SJSA1 (cell line): ENCODE results near the gene PCDHB10. TPM values are rescaled to one million over a fixed set of nuclear protein-coding genes. Genes with fewer than 3 reads are reported as not detected.

ENCODE experiments used
- DNase-seq, 2 experiments: peaks; one replicate each; pipeline ENCODE4 v3.0.0-alpha.2; 2015 to 2020; ENCODE audit warnings: low spot score in 2 of 2, low read depth in 1 of 2
- H3K27ac ChIP-seq: fragments of 250-450 bp; sonication (Bioruptor Pico); 2 replicates; pipeline ENCODE4 v1.5.1; 2020; ENCODE audit warnings: mild to moderate bottlenecking, moderate library complexity
- H3K27me3 ChIP-seq: fragments of 250-450 bp; sonication (Bioruptor Pico); replicated peaks from 2 replicates; pipeline ENCODE4 v1.5.1; 2020; ENCODE audit warnings: mild to moderate bottlenecking, moderate library complexity
- H3K36me3 ChIP-seq: fragments of 250-450 bp; sonication (Bioruptor Pico); 2 replicates; pipeline ENCODE4 v1.5.1; 2020; ENCODE audit warnings: mild to moderate bottlenecking
- H3K4me1 ChIP-seq: fragments of 250-450 bp; sonication (Bioruptor Pico); replicated peaks from 2 replicates; pipeline ENCODE4 v1.6.1; 2021; ENCODE audit warnings: mild to moderate bottlenecking
- H3K4me3 ChIP-seq: fragments of 250-450 bp; sonication (Bioruptor Pico); 2 replicates; pipeline ENCODE4 v1.5.1; 2020; ENCODE audit warnings: mild to moderate bottlenecking
- H3K9me3 ChIP-seq: fragments of 250-450 bp; sonication (Bioruptor Pico); replicated peaks from 2 replicates; pipeline ENCODE4 v1.5.1; 2020; ENCODE audit warnings: mild to moderate bottlenecking
- total RNA-seq: library from RNA; depleted of rRNA; stranded (reverse); fragments of >200 nt; shearing (Covaris generic); gene quantifications from 2 replicates; pipeline ENCODE4 v1.2.3, GENCODE V29; 2014; rRNA removed

PCDHB10 gene
- total RNA-seq, 1 experiment from 2014 or later: 3.3 TPM

GRCh38 chr5:141236516-141237313 lies 44.6 kb downstream of the PCDHB10 start:
- no peak overlapping the region for H3K27ac ChIP-seq
- no peak overlapping the region for H3K4me3 ChIP-seq
- H3K4me1 ChIP-seq: no peaks in the 10 kb centered on the region
- H3K36me3 ChIP-seq: no peaks in the 10 kb centered on the region
- H3K9me3 ChIP-seq: peaks cover 29% of the 10 kb centered on the region
- no peak for DNase-seq
- no peaks in the 10 kb centered on the region for H3K27me3 ChIP-seq

- no peak overlapping the region for H3K4me3 ChIP-seq
- H3K36me3 ChIP-seq: no peaks in the 10 kb centered on the region
- H3K27me3 ChIP-seq: no peaks in the 10 kb centered on the region
- no peak for DNase-seq
- H3K27ac ChIP-seq: no peak overlapping the region
- H3K9me3 ChIP-seq: peaks cover 22% of the 10 kb centered on the region
- H3K4me1 ChIP-seq: no peaks in the 10 kb centered on the region
These were observed 49.3 kb downstream of the PCDHB10 start for GRCh38 chr5:141241496-141241895.

Other genes with a start within 250 kb of the PCDHB10 start
- gene PCDHAC2, start 225.9 kb upstream of the PCDHB10 start, total RNA-seq: 0.03 TPM in 1 of 2 replicates, not detected in the other
- gene PCDHB1, start 141.0 kb upstream of the PCDHB10 start, total RNA-seq: not detected in 2 replicates
- gene PCDHB2, start 97.7 kb upstream of the PCDHB10 start, total RNA-seq: 5.4 and 7.6 TPM in 2 replicates
- gene PCDHB3, start 91.9 kb upstream of the PCDHB10 start, total RNA-seq: 0.37 and 1.2 TPM in 2 replicates
- 0.32 TPM in 1 of 2 replicates, not detected in the other for gene PCDHB4, start 70.5 kb upstream of the PCDHB10 start, total RNA-seq
- 25.2 and 27.3 TPM in 2 replicates for gene PCDHB5, start 57.1 kb upstream of the PCDHB10 start, total RNA-seq
- 0.29 and 0.50 TPM in 2 replicates for gene PCDHB6, start 42.3 kb upstream of the PCDHB10 start, total RNA-seq
- 0.85 and 0.87 TPM in 2 replicates for gene PCDHB7, start 19.7 kb upstream of the PCDHB10 start, total RNA-seq
- 0.75 and 1.8 TPM in 2 replicates for gene PCDHB8, start 14.6 kb upstream of the PCDHB10 start, total RNA-seq
- 11.9 and 16.3 TPM in 2 replicates for gene PCDHB16, start 10.0 kb upstream of the PCDHB10 start, total RNA-seq
- gene PCDHB9, start 5.2 kb upstream of the PCDHB10 start, total RNA-seq: 2.7 and 3.8 TPM in 2 replicates
- 0.34 TPM in 1 of 2 replicates, not detected in the other for gene PCDHB11, start 7.3 kb downstream of the PCDHB10 start, total RNA-seq
- 1.8 and 6.2 TPM in 2 replicates for gene PCDHB12, start 16.4 kb downstream of the PCDHB10 start, total RNA-seq
- gene PCDHB13, start 21.6 kb downstream of the PCDHB10 start, total RNA-seq: 1.3 and 1.7 TPM in 2 replicates
- gene PCDHB14, start 31.0 kb downstream of the PCDHB10 start, total RNA-seq: 18.6 and 28.4 TPM in 2 replicates
- 0.74 and 1.0 TPM in 2 replicates for gene PCDHB15, start 53.0 kb downstream of the PCDHB10 start, total RNA-seq
- gene SLC25A2, start 111.7 kb downstream of the PCDHB10 start, total RNA-seq: 0.11 and 0.75 TPM in 2 replicates
- 147 and 154 TPM in 2 replicates for gene TAF7, start 128.4 kb downstream of the PCDHB10 start, total RNA-seq
- gene PCDHGA1, start 138.2 kb downstream of the PCDHB10 start, total RNA-seq: 2.2 and 3.1 TPM in 2 replicates
- gene PCDHGA2, start 146.4 kb downstream of the PCDHB10 start, total RNA-seq: 1.2 and 2.1 TPM in 2 replicates
- 0.26 TPM in 1 of 2 replicates, not detected in the other for gene PCDHGA3, start 151.5 kb downstream of the PCDHB10 start, total RNA-seq
- 0.79 TPM in 1 of 2 replicates, not detected in the other for gene PCDHGB1, start 157.7 kb downstream of the PCDHB10 start, total RNA-seq
- gene PCDHGA4, start 162.7 kb downstream of the PCDHB10 start, total RNA-seq: 1.2 and 1.7 TPM in 2 replicates
- gene PCDHGB2, start 167.6 kb downstream of the PCDHB10 start, total RNA-seq: 3.8 TPM in 1 of 2 replicates, not detected in the other
- gene PCDHGA5, start 171.8 kb downstream of the PCDHB10 start, total RNA-seq: 0.76 and 1.8 TPM in 2 replicates
- 1.1 TPM in 1 of 2 replicates, not detected in the other for gene PCDHGB3, start 177.9 kb downstream of the PCDHB10 start, total RNA-seq
- gene PCDHGA6, start 181.5 kb downstream of the PCDHB10 start, total RNA-seq: 0.38 and 1.4 TPM in 2 replicates
- gene PCDHGA7, start 190.4 kb downstream of the PCDHB10 start, total RNA-seq: 0.82 and 0.91 TPM in 2 replicates
- 0.09 and 0.18 TPM in 2 replicates for gene PCDHGB4, start 195.3 kb downstream of the PCDHB10 start, total RNA-seq
- 0.32 and 1.1 TPM in 2 replicates for gene PCDHGA8, start 200.3 kb downstream of the PCDHB10 start, total RNA-seq
- gene PCDHGB5, start 205.6 kb downstream of the PCDHB10 start, total RNA-seq: 1.1 and 3.6 TPM in 2 replicates
- gene PCDHGA9, start 210.4 kb downstream of the PCDHB10 start, total RNA-seq: 0.55 TPM in 1 of 2 replicates, not detected in the other
- 1.2 and 1.3 TPM in 2 replicates for gene PCDHGB6, start 215.7 kb downstream of the PCDHB10 start, total RNA-seq
- 1.2 and 2.9 TPM in 2 replicates for gene PCDHGA10, start 220.6 kb downstream of the PCDHB10 start, total RNA-seq
- gene PCDHGB7, start 225.3 kb downstream of the PCDHB10 start, total RNA-seq: 1.8 and 2.6 TPM in 2 replicates
- gene PCDHGA11, start 228.7 kb downstream of the PCDHB10 start, total RNA-seq: 0.22 and 0.32 TPM in 2 replicates
- 0.34 TPM in 1 of 2 replicates, not detected in the other for gene PCDHGA12, start 238.2 kb downstream of the PCDHB10 start, total RNA-seq